HCT116 (cell line): Measurements from ENCODE around the gene APIP. TPM values are rescaled to one million over a fixed set of nuclear protein-coding genes. Genes with fewer than 3 reads are reported as not detected.

Source experiments
- ATAC-seq: fragments of 200-7000 bp; cut with Tn5 transposase; 2 replicates; pipeline ENCODE4 v1.9.1; 2020; ENCODE audit warnings: mild to moderate bottlenecking, moderate library complexity
- BruUV-seq: library from RNA; stranded (reverse); fragments of 400-500 nt; replicated peaks from 2 replicates; lab custom pipeline; 2021; lab: Mats Ljungman, UMichigan
- CTCF ChIA-PET: fragments of 300-600 bp; sonication (Branson Sonifier 250); formaldehyde crosslinking; loops from one replicate; lab custom pipeline; 2021; ENCODE audit warnings: antibody characterized with exemption; lab: Charles Lee
- POLR2A ChIA-PET: fragments of 300-600, 350-600 bp; sonication (Branson Sonifier 250); formaldehyde crosslinking; loops from one replicate; lab custom pipeline; 2021; ENCODE audit warnings: antibody characterized with exemption; lab: Charles Lee
- RAD21 ChIA-PET, 2 experiments: fragments of 300-600 bp; sonication (Branson Sonifier 250); formaldehyde crosslinking; loops; one replicate each; lab custom pipeline; 2023; ENCODE audit warnings: low total read pairs in 2 of 2; ENCODE audit not compliant: uncharacterized antibody in 2 of 2, unreplicated experiment in 2 of 2, low non-redundant PET in 1 of 2; lab: Charles Lee
- DNase-seq: peaks from one replicate; pipeline ENCODE4 v3.0.0-alpha.2; 2010; ENCODE audit warnings: low read depth, low spot score
- H2AFZ ChIP-seq: fragments of 200-600 bp; shearing (Covaris generic), sonication (generic); 2 replicates; pipeline ENCODE4 v1.6.1; 2017; ENCODE audit warnings: low read depth, mixed run types, mixed read lengths, antibody characterized with exemption, low read length; ENCODE audit not compliant: poor library complexity, severe bottlenecking
- H3K27ac ChIP-seq: 2 replicates; pipeline ENCODE4 v1.5.1; 2012; ENCODE audit warnings: low read depth, low read length
- H3K27me3 ChIP-seq: fragments of 200-600 bp; sonication (generic); 2 replicates; pipeline ENCODE4 v1.6.1; 2016; ENCODE audit warnings: mixed run types, low read length, mixed read lengths; ENCODE audit not compliant: insufficient read depth
- H3K36me3 ChIP-seq, 2 experiments: fragments of 200-500 bp in 1 of 2; fragments of 200-600 bp in 1 of 2; sonication (Bioruptor generic) in 1 of 2; sonication (generic) in 1 of 2; 2 replicates each; pipeline versions ENCODE4 v1.5.1 to v1.6.1; 2014 to 2016; ENCODE audit warnings: low read length in 2 of 2, inconsistent platforms in 1 of 2, mixed read lengths in 1 of 2, mixed run types in 1 of 2; ENCODE audit not compliant: insufficient read depth in 2 of 2, control insufficient read depth in 1 of 2
- H3K4me1 ChIP-seq, 2 experiments: fragments of 200-600 bp in 1 of 2; sonication (generic) in 1 of 2; 2 replicates each; pipeline versions ENCODE4 v1.5.1 to v1.6.1; 2012 to 2017; ENCODE audit warnings: low read length in 2 of 2, inconsistent platforms in 1 of 2, mild to moderate bottlenecking in 1 of 2, mixed read lengths in 1 of 2, mixed run types in 1 of 2, moderate library complexity in 1 of 2; ENCODE audit not compliant: insufficient read depth in 2 of 2, control insufficient read depth in 1 of 2
- H3K4me2 ChIP-seq: fragments of 200-600 bp; sonication (generic); 2 replicates; pipeline ENCODE4 v1.6.1; 2017; ENCODE audit warnings: mixed run types, low read length, mixed read lengths
- H3K4me3 ChIP-seq, 2 experiments: fragments of 200-600 bp in 1 of 2; sonication (generic) in 1 of 2; replicated peaks in 1 of 2; 2 replicates each; pipeline ENCODE4 v1.5.1; 2011 to 2016; ENCODE audit warnings: low read length in 2 of 2, control low read depth in 1 of 2, low read depth in 1 of 2, mild to moderate bottlenecking in 1 of 2, mixed read lengths in 1 of 2, mixed run types in 1 of 2
- H3K79me2 ChIP-seq: fragments of 200-600 bp; sonication (generic); 2 replicates; pipeline ENCODE4 v1.6.1; 2017; ENCODE audit warnings: mild to moderate bottlenecking, mixed run types, low read length, moderate library complexity, mixed read lengths; ENCODE audit not compliant: insufficient read depth
- H3K9ac ChIP-seq: fragments of 200-600 bp; sonication (generic); 2 replicates; pipeline ENCODE4 v1.6.1; 2016; ENCODE audit warnings: low read length, mixed read lengths
- H3K9me2 ChIP-seq: fragments of 200-600 bp; sonication (generic), shearing (Covaris generic); 2 replicates; pipeline ENCODE4 v1.6.1; 2017; ENCODE audit warnings: mixed run types, mild to moderate bottlenecking, moderate library complexity; ENCODE audit not compliant: insufficient read depth
- H3K9me3 ChIP-seq, 2 experiments: fragments of 200-500 bp in 1 of 2; fragments of 200-600 bp in 1 of 2; sonication (Bioruptor generic) in 1 of 2; sonication (generic) in 1 of 2; 2 replicates each; pipeline ENCODE4 v1.6.1; 2014 to 2017; ENCODE audit warnings: low read length in 2 of 2, mixed read lengths in 2 of 2, inconsistent platforms in 1 of 2, low read depth in 1 of 2, mild to moderate bottlenecking in 1 of 2, mixed run types in 1 of 2, moderate library complexity in 1 of 2; ENCODE audit not compliant: control insufficient read depth in 1 of 2, insufficient read depth in 1 of 2
- H4K20me1 ChIP-seq: fragments of 200-600 bp; sonication (generic), shearing (Covaris generic); 2 replicates; pipeline ENCODE4 v1.6.1; 2017; ENCODE audit warnings: mixed run types, mild to moderate bottlenecking, moderate library complexity; ENCODE audit not compliant: insufficient read depth
- ATF3 ChIP-seq: IDR thresholded peaks from 2 replicates; pipeline ENCODE4 v1.6.1; 2012
- ELF1 ChIP-seq: IDR thresholded peaks from 2 replicates; pipeline ENCODE4 v1.6.1; 2012; ENCODE audit warnings: low read depth, borderline replicate concordance
- REST ChIP-seq: IDR thresholded peaks from 2 replicates; pipeline ENCODE4 v1.6.1; 2012; ENCODE audit warnings: low read depth
- ZBTB33 ChIP-seq: IDR thresholded peaks from 2 replicates; pipeline ENCODE4 v1.6.1; 2011; ENCODE audit warnings: mild to moderate bottlenecking, low read length, moderate library complexity; ENCODE audit not compliant: insufficient replicate concordance; ENCODE audit errors: extremely low read depth
- intact Hi-C: fragments of 100-400 bp; cut with micrococcal nuclease; formaldehyde crosslinking; loops from 2 replicates; pipeline ENCODE4 v1.10.0; 2022
- total RNA-seq: library from RNA; stranded (reverse); gene quantifications from one replicate; pipeline ENCODE4 v1.2.1, GENCODE V29; 2021; ENCODE audit not compliant: unreplicated experiment

APIP gene
- total RNA-seq, 1 experiment from 2014 or later: 41.2 TPM

- TF ChIP-seq ATF3 (no peak), REST (no peak), ELF1 (no peak), ZBTB33 (no peak)
- Histone ChIP-seq H2AFZ (no peak overlapping the region), H3K9ac (no peak overlapping the region), H3K36me3 (no peaks in the 10 kb centered on the region), H3K4me3 (no peak overlapping the region), H3K27ac (no peak overlapping the region), H3K4me2 (no peak overlapping the region), H3K9me2 (no peaks in the 10 kb centered on the region), H3K4me1 (no peaks in the 10 kb centered on the region), H4K20me1 (no peaks in the 10 kb centered on the region), H3K9me3 (no peaks in the 10 kb centered on the region), H3K79me2 (no peaks in the 10 kb centered on the region), H3K27me3 (no peaks in the 10 kb centered on the region)
- DNase-seq: no peak
- POLR2A ChIA-PET: interaction anchor here (0.6 kb wide), 1 partner anchor 254 kb away, joined by 4 read pairs; no protein-coding TSS in a partner anchor
- BruUV-seq: no TSS peak
- no peak for ATAC-seq
- RAD21 ChIA-PET: no interaction called here
- CTCF ChIA-PET: no interaction called here
- intact Hi-C loops: no loop called here
Measured at GRCh38 chr11:34960277-34960676, 44.1 kb upstream of the APIP start.
